Caco-2 (cell line): Measurements from ENCODE around the gene PRPS1. TPM values are rescaled to one million over a fixed set of nuclear protein-coding genes. Genes with fewer than 3 reads are reported as not detected.

Experiments
- BruUV-seq: library from RNA; stranded (reverse); fragments of 400-500 nt; replicated peaks from 2 replicates; lab custom pipeline; 2021; lab: Mats Ljungman, UMichigan
- CTCF ChIA-PET: fragments of 300-600 bp; sonication (Branson Sonifier 250); formaldehyde crosslinking; loops from one replicate; lab custom pipeline; 2022; ENCODE audit warnings: antibody characterized with exemption; lab: Charles Lee
- POLR2A ChIA-PET: fragments of 300-600 bp; sonication (Branson Sonifier 250); formaldehyde crosslinking; loops from one replicate; lab custom pipeline; 2022; ENCODE audit warnings: antibody characterized with exemption; lab: Charles Lee
- DNase-seq, 2 experiments: peaks; one replicate each; pipeline versions ENCODE4 v3.0.0 to v3.0.0-alpha.2; 2020 to 2022
- H3K27me3 ChIP-seq: replicated peaks from 2 replicates; pipeline ENCODE4 v1.6.0; 2011; ENCODE audit warnings: low read length; ENCODE audit not compliant: control insufficient read depth, insufficient read depth
- H3K36me3 ChIP-seq: 2 replicates; pipeline ENCODE4 v1.5.1; 2011; ENCODE audit warnings: low read length; ENCODE audit not compliant: control insufficient read depth, insufficient read depth
- H3K4me1 ChIP-seq: fragments of 250-450 bp; sonication (Bioruptor Pico); 2 replicates; pipeline ENCODE4 v1.5.1; 2020; ENCODE audit warnings: mild to moderate bottlenecking
- H3K4me3 ChIP-seq: 2 replicates; pipeline ENCODE4 v1.5.1; 2011; ENCODE audit warnings: low read depth, mild to moderate bottlenecking, control low read depth, low read length
- H3K9me3 ChIP-seq: fragments of 250-450 bp; sonication (Bioruptor Pico); 2 replicates; pipeline ENCODE4 v1.5.1; 2020; ENCODE audit warnings: mild to moderate bottlenecking, moderate library complexity
- H3K27ac Mint-ChIP-seq: one replicate; pipeline ENCODE4 v1.8.0; 2022; ENCODE audit warnings: mixed read lengths; ENCODE audit not compliant: unreplicated experiment
- H3K27me3 Mint-ChIP-seq: one replicate; pipeline ENCODE4 v1.8.0; 2022; ENCODE audit warnings: mixed read lengths; ENCODE audit not compliant: insufficient read depth, unreplicated experiment
- H3K36me3 Mint-ChIP-seq: one replicate; pipeline ENCODE4 v1.8.0; 2022; ENCODE audit warnings: mild to moderate bottlenecking, mixed read lengths; ENCODE audit not compliant: insufficient read depth, unreplicated experiment
- H3K4me1 Mint-ChIP-seq: one replicate; pipeline ENCODE4 v1.8.0; 2022; ENCODE audit warnings: low read depth, mixed read lengths; ENCODE audit not compliant: unreplicated experiment
- H3K4me3 Mint-ChIP-seq: one replicate; pipeline ENCODE4 v1.8.0; 2022; ENCODE audit warnings: mild to moderate bottlenecking, moderate library complexity, mixed read lengths; ENCODE audit not compliant: unreplicated experiment
- H3K9me3 Mint-ChIP-seq: one replicate; pipeline ENCODE4 v1.8.0; 2022; ENCODE audit warnings: mixed read lengths; ENCODE audit not compliant: unreplicated experiment
- intact Hi-C: fragments of 100-400 bp; cut with micrococcal nuclease; formaldehyde crosslinking; loops from one replicate; pipeline ENCODE4 v1.10.0; 2022; ENCODE audit not compliant: unreplicated experiment
- total RNA-seq: library from RNA; stranded (reverse); gene quantifications from 2 replicates; pipeline ENCODE4 v1.2.3, GENCODE V29; 2022
- TF ChIP-seq, protein P1 (sequence below), 2 experiments: fragments of 200-600 bp in 1 of 2; IDR thresholded peaks; 1 replicate in 1 of 2; 2 replicates in 1 of 2; pipeline versions ENCODE4 v1.5.1 to v1.8.0; 2011 to 2022; ENCODE audit warnings: antibody characterized with exemption in 1 of 2, control low read depth in 1 of 2, inconsistent platforms in 1 of 2, low read depth in 1 of 2, low read length in 1 of 2, mild to moderate bottlenecking in 1 of 2, moderate library complexity in 1 of 2; ENCODE audit not compliant: insufficient read depth in 1 of 2, severe bottlenecking in 1 of 2, unreplicated experiment in 1 of 2

Gene PRPS1
- total RNA-seq, 1 experiment from 2014 or later, result 34.3 TPM

DNA sequence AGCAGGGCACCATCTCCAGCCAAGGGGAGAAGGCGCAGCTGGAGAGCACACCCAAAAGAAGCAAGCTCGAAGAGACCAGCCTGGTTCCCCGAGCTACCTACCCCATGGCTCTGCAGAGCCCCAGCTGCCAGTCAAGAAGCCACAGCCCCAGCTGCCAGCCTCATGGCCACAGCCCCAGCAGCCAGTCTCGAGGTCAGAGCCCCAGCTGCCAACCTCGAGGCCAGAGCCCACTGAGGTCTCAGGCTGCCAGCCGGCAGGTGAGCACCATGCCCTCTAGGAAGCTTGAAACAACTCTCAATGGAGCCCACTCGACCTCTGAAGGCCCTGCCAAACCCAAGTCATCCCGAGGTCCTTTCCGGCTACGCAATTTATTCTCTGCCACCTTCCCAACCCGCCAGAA, 27.0 kb upstream of the PRPS1 start:
- Histone ChIP-seq H3K4me3 (no peak overlapping the region), H3K4me1 (no peaks in the 10 kb centered on the region), H3K36me3 (no peaks in the 10 kb centered on the region), H3K9me3 (no peaks in the 10 kb centered on the region), H3K27me3 (no peaks in the 10 kb centered on the region)
- Mint-ChIP-seq H3K9me3 (no peaks in the 10 kb centered on the region), H3K4me1 (peaks cover 3% of the 10 kb centered on the region), H3K27ac (no peak overlapping the region), H3K27me3 (no peaks in the 10 kb centered on the region), H3K36me3 (no peaks in the 10 kb centered on the region), H3K4me3 (no peak overlapping the region)
- BruUV-seq, result no TSS peak
- intact Hi-C loops, result no loop called here
- ChIA-PET CTCF (no interaction called here), POLR2A (no interaction called here)
- DNase-seq, result no peak
- TF ChIP-seq, protein P1, sequence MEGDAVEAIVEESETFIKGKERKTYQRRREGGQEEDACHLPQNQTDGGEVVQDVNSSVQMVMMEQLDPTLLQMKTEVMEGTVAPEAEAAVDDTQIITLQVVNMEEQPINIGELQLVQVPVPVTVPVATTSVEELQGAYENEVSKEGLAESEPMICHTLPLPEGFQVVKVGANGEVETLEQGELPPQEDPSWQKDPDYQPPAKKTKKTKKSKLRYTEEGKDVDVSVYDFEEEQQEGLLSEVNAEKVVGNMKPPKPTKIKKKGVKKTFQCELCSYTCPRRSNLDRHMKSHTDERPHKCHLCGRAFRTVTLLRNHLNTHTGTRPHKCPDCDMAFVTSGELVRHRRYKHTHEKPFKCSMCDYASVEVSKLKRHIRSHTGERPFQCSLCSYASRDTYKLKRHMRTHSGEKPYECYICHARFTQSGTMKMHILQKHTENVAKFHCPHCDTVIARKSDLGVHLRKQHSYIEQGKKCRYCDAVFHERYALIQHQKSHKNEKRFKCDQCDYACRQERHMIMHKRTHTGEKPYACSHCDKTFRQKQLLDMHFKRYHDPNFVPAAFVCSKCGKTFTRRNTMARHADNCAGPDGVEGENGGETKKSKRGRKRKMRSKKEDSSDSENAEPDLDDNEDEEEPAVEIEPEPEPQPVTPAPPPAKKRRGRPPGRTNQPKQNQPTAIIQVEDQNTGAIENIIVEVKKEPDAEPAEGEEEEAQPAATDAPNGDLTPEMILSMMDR (IDR thresholded peaks at IDR 0.05; ENCODE audit: insufficient read depth in 1 of 2, low read depth in 1 of 2, low read length in 1 of 2, severe bottlenecking in 1 of 2, unreplicated experiment in 1 of 2), result no peak

DNA sequence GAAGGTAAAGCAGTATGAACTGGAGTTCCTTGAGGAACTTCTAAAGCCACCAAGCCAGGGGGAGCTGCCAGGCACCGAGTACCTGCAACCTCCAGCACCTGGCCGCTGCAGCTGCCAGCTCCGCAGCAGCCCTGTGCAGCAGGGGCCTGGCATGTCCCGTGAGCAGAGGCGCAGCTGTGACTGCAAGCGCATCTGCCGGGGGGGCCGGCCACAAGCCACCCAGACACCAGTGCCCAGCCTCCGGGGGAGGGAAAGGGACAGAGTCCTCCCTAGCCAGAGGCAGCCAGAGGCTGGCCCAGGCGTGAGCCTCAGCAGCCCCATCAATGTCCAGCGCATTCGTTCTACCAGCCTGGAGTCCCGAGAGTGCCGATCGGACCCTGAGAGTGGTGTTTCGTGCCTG, 26.6 kb upstream of the PRPS1 start:
- H3K4me3 Mint-ChIP-seq, result no peak overlapping the region
- intact Hi-C loops, result no loop called here
- Histone ChIP-seq H3K9me3 (no peaks in the 10 kb centered on the region), H3K4me1 (no peaks in the 10 kb centered on the region), H3K36me3 (no peaks in the 10 kb centered on the region), H3K4me3 (no peak overlapping the region), H3K27me3 (no peaks in the 10 kb centered on the region)
- no peak for DNase-seq
- no peaks in the 10 kb centered on the region for H3K36me3 Mint-ChIP-seq
- H3K27me3 Mint-ChIP-seq, result no peaks in the 10 kb centered on the region
- H3K9me3 Mint-ChIP-seq, result no peaks in the 10 kb centered on the region
- H3K4me1 Mint-ChIP-seq, result no peaks in the 10 kb centered on the region
- TF ChIP-seq, protein P1 (IDR thresholded peaks at IDR 0.05; ENCODE audit: insufficient read depth in 1 of 2, low read depth in 1 of 2, low read length in 1 of 2, severe bottlenecking in 1 of 2, unreplicated experiment in 1 of 2), result no peak
- POLR2A ChIA-PET, result no interaction called here
- CTCF ChIA-PET, result no interaction called here
- no peak overlapping the region for H3K27ac Mint-ChIP-seq
- no TSS peak for BruUV-seq

DNA sequence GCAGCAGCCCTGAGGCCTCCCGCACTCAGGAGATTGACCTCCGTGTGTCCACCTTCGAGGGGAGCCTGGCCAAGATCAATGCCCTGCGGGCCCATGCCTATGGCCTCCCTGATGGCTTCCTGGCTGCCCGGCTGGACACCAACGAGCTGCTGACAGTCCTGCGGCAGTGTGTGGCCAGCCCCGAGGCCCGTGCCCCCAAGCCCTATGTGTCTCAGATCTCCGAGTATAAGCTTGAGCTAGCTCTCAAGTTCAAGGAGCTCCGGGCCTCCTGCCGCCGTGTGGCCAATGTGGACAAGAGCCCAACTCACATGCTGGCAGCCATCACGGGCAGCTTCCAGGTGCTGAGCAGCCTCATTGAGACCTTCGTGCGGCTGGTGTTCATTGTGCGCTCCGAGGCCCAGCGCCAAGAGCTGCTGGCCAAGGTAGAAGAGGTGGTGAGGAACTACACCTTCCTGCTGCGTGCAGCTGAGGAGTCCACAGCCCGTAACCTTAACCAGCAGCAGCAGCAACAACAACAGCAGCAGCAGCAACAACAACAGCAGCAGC, 25.5 kb upstream of the PRPS1 start:
- Mint-ChIP-seq H3K36me3 (no peaks in the 10 kb centered on the region), H3K27ac (no peak overlapping the region), H3K4me1 (no peaks in the 10 kb centered on the region), H3K9me3 (no peaks in the 10 kb centered on the region), H3K4me3 (no peak overlapping the region), H3K27me3 (no peaks in the 10 kb centered on the region)
- H3K4me3 ChIP-seq, result no peak overlapping the region
- H3K36me3 ChIP-seq, result no peaks in the 10 kb centered on the region
- DNase-seq, result no peak
- CTCF ChIA-PET, result no interaction called here
- no TSS peak for BruUV-seq
- H3K4me1 ChIP-seq, result no peaks in the 10 kb centered on the region
- POLR2A ChIA-PET, result no interaction called here
- no peaks in the 10 kb centered on the region for H3K9me3 ChIP-seq
- intact Hi-C loops, result no loop called here
- H3K27me3 ChIP-seq, result no peaks in the 10 kb centered on the region
- TF ChIP-seq, protein P1 (IDR thresholded peaks at IDR 0.05; ENCODE audit: insufficient read depth in 1 of 2, low read depth in 1 of 2, low read length in 1 of 2, severe bottlenecking in 1 of 2, unreplicated experiment in 1 of 2), result no peak
